Stimulated activated CD4-positive, alpha-beta T cell treated with anti-CD3 and anti-CD28 coated beads, Interleukin-1b, Interleukin-23, amount 100 ng/mL, for 48 hours (primary cell): ENCODE results near the gene ATG101.
"Not testable (repeated sequence)": the region's sequence is repeated elsewhere in the genome, so short reads cannot be mapped to it uniquely, and the experiment has no call there.

Source experiments
- DNase-seq: peaks from one replicate; pipeline ENCODE4 v3.0.0-alpha.2; 2020

Gene ATG101

DNA sequence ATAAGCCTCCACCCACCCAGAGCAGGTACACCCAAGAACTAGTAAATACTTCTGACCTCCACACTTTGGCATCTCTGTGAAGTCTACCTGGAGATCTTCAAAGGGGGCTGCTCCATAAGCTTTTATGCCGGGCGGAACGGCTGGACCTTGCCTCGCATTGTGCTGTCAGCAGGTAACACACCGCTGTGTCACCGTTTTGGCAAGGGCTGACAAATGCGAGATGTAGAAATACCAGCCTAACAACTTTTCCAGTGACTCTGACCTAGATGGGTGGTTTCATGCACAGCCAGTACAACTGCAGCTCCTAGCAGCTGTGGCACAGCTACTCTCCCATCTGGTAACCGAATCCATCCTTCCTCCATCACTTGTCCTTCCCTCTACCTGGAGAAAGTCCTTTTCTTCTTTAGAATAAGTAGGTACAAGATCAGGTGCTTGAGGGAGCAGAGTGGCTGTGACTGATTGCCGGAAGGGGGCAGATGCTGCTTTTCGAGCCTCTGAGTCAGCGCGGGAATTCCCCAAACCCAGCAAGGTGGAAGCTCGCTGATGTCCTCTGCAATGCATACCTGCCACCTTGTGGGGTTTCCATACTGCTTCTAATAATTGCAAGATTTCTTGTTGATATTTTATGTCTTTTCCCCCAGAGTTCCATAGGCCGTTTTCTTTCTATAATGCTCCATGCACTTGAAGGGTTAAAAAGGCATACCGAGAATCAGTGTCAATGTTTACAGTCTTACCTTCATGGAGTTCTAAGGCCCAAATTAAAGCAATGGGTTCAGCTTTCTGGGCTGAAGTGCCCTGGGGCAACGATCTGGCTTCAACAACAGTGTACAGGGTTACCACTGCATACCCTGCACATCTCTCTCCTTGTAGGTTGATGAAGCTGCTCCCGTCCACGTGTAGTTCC is 46.7 kb downstream of the ATG101 start:
- DNase-seq: peak; percentile 72

DNA sequence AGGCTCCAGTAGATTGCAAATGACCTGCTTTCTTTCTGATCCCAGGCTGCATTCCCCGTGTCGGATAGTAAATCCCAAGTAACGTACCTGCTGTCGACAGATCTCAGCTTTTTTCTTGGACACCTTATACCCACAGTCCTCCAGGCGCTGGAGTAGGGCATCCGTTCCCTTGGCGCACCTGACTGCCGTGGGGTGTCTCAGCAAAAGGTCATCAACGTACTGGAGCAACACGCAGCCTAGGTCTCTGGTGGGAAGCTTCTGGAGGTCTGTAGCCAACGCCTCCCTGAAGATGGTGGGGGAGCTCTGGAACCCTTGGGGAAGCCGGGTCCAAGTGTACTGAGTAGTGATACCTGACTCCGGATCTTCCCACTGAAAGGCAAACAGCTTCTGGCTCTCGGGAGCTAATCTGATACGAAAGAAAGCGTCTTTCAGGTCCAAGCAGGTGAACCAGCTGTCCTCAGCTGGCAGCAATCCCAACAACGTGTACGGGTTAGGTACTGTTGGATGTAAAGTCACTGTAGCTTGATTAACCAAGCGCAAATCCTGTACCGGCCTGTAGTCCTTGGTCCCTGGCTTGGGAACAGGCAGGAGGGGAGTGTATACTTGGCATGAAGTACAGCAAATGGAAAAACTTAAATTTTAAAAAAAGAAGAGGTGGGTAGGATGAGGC is 48.2 kb downstream of the ATG101 start:
- not testable (repeated sequence) for DNase-seq

DNA sequence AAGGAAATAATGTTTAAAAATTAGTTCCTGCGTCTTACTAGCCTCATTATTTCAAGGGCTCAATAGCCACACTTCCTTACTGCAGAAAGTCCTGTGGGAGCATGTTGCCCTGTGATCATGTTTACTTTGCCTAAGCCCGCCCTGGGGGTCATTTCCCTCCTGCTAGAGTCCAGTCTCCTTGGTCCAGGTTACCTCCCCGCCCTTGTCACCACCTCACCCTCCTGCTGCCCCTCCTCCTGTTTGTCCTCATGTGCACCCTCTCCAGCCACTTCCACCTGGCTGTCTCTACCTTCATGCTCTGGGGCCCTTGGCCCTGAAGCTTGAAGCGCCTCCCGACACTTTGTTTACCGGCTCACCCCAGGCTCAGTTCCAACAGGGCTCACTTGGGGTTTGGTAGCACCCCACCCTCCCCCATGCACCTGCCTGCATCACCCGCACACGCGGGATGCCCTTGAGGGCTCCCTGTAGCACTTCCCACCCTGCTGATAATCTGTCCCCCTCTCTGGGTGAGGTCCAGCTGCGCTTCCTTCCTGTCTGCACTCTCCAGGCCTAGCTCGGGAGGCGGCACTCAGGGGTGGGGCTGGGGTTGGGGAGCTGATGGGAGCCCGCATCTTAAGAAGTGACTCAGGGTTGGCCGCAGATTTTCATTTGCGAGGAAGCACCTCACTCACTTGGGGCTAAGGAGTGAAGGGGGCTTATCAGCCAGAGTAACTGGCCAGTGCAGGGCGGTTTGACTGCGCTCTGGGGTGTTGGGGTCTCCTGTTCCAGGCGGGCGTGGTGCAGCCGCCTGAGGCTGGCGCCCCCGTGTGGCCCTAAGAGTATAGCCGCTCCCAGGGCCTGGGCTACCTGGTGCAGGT is 49.8 kb downstream of the ATG101 start:
- DNase-seq: peak; percentile 41

- DNase-seq: no peak
Measured at GRCh38 chr12:52120951-52121823, 51.4 kb downstream of the ATG101 start.

DNA sequence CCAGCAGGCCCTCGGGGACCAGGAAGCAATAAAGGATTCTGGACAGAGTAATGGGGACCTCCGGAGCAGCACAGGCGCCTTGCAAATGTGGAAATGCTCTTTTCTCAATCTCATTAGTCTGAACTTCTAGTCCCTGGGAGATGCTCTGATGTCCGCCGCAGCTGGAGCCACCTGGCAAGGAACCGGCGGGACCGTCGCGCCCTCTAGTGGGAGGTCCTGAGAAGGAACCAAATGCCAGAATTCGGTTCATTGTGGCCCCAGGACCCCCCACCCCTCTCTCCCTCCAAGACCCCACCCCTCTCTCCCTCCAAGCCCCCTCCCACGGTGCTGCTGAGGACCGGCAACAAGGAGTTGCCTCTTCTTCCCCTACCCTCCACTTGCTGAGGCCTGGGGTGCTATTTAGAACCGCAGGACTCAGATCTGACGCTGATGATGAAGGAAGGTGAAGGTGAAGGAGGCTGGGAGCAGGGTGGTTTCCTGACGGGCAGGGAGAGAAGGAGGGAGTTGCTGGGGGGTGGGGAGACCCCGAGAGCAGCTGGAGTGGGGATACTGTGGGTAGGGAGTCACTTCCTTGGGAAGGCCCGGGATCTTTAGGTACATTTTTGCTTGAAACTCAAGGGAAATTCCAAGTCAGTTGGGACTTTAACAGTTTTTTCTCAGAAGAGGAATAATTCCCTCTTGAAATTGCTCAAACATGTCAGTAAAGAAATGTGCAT is 52.2 kb downstream of the ATG101 start:
- peak; percentile 70 for DNase-seq

GRCh38 chr12:52122540-52122871 is 52.7 kb downstream of the ATG101 start:
- no peak for DNase-seq

DNA sequence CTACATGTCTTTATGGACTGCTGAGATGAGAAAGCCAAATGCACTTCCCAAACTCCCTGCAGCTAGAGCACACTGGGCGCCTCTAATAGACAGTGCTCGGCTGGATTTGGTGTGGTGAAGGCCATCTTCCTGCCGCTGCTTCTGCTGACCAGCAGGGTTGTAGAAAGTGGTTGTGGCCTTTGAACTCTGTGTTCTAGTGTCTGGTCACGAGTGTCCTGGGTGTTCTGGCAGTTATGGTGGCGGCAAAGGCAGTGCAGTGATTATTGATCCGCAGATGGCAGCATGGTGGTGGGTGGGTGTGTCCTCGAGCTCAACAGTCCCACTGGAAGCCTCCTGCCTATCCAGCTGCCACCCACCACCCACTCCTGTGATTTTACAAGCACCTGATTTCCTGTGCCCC is 53.1 kb downstream of the ATG101 start:
- no peak for DNase-seq

DNA sequence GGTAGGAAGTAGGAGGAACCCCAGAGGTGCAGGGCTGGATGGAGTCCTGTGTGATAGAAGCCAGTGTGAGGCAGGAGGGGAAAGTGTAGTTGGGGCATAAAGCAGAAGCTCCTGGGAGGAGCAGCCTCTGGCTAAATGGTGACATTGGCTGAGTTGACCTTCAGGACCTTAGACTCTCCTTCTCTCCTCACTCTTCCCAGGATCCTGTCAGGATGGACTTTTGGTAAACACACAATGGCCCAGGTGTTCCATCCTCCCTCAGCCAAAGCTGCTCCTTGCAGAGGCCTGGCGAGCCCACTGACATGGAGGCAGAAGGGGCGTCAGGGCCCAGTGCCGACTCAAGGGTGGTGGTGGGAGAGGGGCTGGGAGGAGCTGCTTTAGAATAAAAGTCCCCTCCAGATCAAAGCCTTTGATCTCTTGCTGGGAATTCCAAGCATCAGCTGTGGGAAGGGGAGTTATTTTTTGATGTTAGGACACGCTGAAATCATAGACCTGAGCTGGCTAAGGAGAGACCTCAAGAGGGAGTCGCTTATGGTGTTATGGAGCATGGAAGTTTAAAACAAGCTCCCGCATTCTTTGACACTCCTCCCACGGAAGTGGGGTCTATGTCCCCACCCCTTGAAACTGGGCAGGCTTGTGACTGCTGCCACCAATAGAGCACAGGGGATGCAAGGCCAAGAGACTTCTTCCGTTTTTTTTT is 53.9 kb downstream of the ATG101 start:
- DNase-seq: no peak

GRCh38 chr12:52125476-52125900 is 55.7 kb downstream of the ATG101 start:
- no peak for DNase-seq

- DNase-seq: no peak
Measured at GRCh38 chr12:52126050-52126604, 56.3 kb downstream of the ATG101 start.
